HG03064 (cell line): ENCODE data around the gene RPS6KC1.
A peak's percentile ranks its signal among the peaks of the same experiment; 100 is the strongest.
"Not testable (repeated sequence)": the region's sequence is repeated elsewhere in the genome, so short reads cannot be mapped to it uniquely, and the experiment has no call there.

ENCODE experiments used
- ATAC-seq: cut with Tn5 transposase; IDR thresholded peaks from one replicate; pipeline ENCODE4 v1.9.1; 2021; ENCODE audit warnings: low read depth; ENCODE audit not compliant: unreplicated experiment

The RPS6KC1 gene

GRCh38 chr1:213051127-213051880 is at the start of gene RPS6KC1:
Gene RPS6KC1 (plus strand): TSS chr1:213051241. CDS start chr1:213051405, 164 bp downstream.
- peak; percentile 99 for ATAC-seq

GRCh38 chr1:213003256-213003655 is 47.8 kb upstream of the RPS6KC1 start:
- peak; percentile 79 for ATAC-seq

GRCh38 chr1:213008564-213008963 is 42.5 kb upstream of the RPS6KC1 start:
- ATAC-seq: no peak

- no peak for ATAC-seq
These were observed 36.4 kb upstream of the RPS6KC1 start for GRCh38 chr1:213014642-213015041.

GRCh38 chr1:213015099-213016050 is 35.7 kb upstream of the RPS6KC1 start, which contains the start of gene ANGEL2:
Gene ANGEL2 (minus strand): TSS chr1:213015867. CDS start chr1:213015671, 196 bp downstream.
- peak; percentile 90 for ATAC-seq

GRCh38 chr1:213017447-213018273 is 33.4 kb upstream of the RPS6KC1 start:
- no peak for ATAC-seq

GRCh38 chr1:213019450-213019849 is 31.6 kb upstream of the RPS6KC1 start:
- ATAC-seq: no peak

GRCh38 chr1:213020016-213020415 is 31.0 kb upstream of the RPS6KC1 start:
- ATAC-seq: no peak

GRCh38 chr1:213027024-213027423 is 24.0 kb upstream of the RPS6KC1 start:
- not testable (repeated sequence) for ATAC-seq

GRCh38 chr1:213032651-213033050 is 18.4 kb upstream of the RPS6KC1 start:
- ATAC-seq: no peak

- no peak for ATAC-seq
These were observed 16.3 kb upstream of the RPS6KC1 start for GRCh38 chr1:213034713-213035112.

GRCh38 chr1:213035573-213035972 is 15.5 kb upstream of the RPS6KC1 start:
- no peak for ATAC-seq

GRCh38 chr1:213041443-213041842 is 9.6 kb upstream of the RPS6KC1 start:
- no peak for ATAC-seq

GRCh38 chr1:213045321-213046226 is 5.5 kb upstream of the RPS6KC1 start:
- not testable (repeated sequence) for ATAC-seq

GRCh38 chr1:213049232-213049631 is 1.8 kb upstream of the RPS6KC1 start:
- ATAC-seq: no peak

- ATAC-seq: peak; percentile 11
These were observed 305 bp upstream of the RPS6KC1 start for GRCh38 chr1:213050745-213051126.

GRCh38 chr1:213051881-213052202 is 801 bp downstream of the RPS6KC1 start:
- ATAC-seq: no peak

- ATAC-seq: no peak
These were observed 2.4 kb downstream of the RPS6KC1 start for GRCh38 chr1:213053455-213053854.

GRCh38 chr1:213054142-213054541 is 3.1 kb downstream of the RPS6KC1 start:
- no peak for ATAC-seq
